GM21786 (cell line): ENCODE results near the gene TFF3.

ENCODE experiments used
- ATAC-seq: cut with Tn5 transposase; IDR thresholded peaks from one replicate; pipeline ENCODE4 v1.9.1; 2021; ENCODE audit not compliant: unreplicated experiment

TFF3 gene

GRCh38 chr21:42272984-42273600, 42.1 kb downstream of the TFF3 start:
- no peak for ATAC-seq

GRCh38 chr21:42272109-42272962, 42.9 kb downstream of the TFF3 start:
- no peak for ATAC-seq

- no peak for ATAC-seq
Measured at GRCh38 chr21:42271065-42271464, 44.1 kb downstream of the TFF3 start.

GRCh38 chr21:42269386-42269785, 45.8 kb downstream of the TFF3 start:
- ATAC-seq = no peak

GRCh38 chr21:42266971-42267556, 48.1 kb downstream of the TFF3 start:
- ATAC-seq = no peak

- ATAC-seq = no peak
Measured at GRCh38 chr21:42265231-42265812, 49.9 kb downstream of the TFF3 start.

- no peak for ATAC-seq
Measured at GRCh38 chr21:42264245-42265195, 50.7 kb downstream of the TFF3 start.

GRCh38 chr21:42263591-42264131, 51.5 kb downstream of the TFF3 start:
- ATAC-seq = no peak

- no peak for ATAC-seq
Measured at GRCh38 chr21:42262831-42263231, 52.4 kb downstream of the TFF3 start.

- no peak for ATAC-seq
Measured at GRCh38 chr21:42261829-42262200, 53.4 kb downstream of the TFF3 start.
